Adrenal gland (tissue), 5 donors: Measurements from ENCODE around the gene LYRM4.

ENCODE experiments used
- POLR2A ChIP-seq, 2 donors: fragments of 450-650 bp; IDR thresholded peaks; one replicate each; pipeline ENCODE4 v1.6.1; 2017; ENCODE audit warnings: antibody characterized with exemption in 2 of 2, mild to moderate bottlenecking in 2 of 2, moderate library complexity in 1 of 2
- TF ChIP-seq, protein P1 (sequence below), 6 experiments: fragments of 450-650 bp in 4 of 6; fragments of 200-600 bp in 2 of 6; sonication (generic) in 1 of 6; IDR thresholded peaks; 1 replicate in 5 of 6; 2 replicates in 1 of 6; pipeline versions ENCODE4 v1.5.1 to v1.8.0; 2016 to 2021; ENCODE audit warnings: antibody characterized with exemption in 6 of 6, mild to moderate bottlenecking in 2 of 6, moderate library complexity in 1 of 6
- donor health status: DM: no; HTN: no; CAD: no.

DNA sequence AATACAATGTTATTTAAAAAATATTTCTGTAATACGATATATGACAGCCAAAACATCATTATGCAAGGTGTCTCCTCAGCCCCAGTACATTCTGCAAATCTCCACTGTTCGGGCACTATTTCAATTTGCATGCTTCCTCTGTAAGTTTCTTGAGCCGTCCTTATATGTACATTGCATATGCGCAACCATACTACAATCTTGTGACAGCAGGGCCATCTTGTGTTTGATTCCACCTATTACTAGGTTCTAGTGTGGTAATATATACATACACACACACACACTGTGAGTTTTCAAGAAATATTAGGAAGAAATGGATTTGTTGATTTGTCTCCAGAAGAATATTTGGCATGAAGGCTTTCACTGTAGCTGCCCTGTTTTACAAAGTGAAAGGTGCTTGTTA lies 9.8 kb downstream of the LYRM4 start:
- TF ChIP-seq, protein P1, sequence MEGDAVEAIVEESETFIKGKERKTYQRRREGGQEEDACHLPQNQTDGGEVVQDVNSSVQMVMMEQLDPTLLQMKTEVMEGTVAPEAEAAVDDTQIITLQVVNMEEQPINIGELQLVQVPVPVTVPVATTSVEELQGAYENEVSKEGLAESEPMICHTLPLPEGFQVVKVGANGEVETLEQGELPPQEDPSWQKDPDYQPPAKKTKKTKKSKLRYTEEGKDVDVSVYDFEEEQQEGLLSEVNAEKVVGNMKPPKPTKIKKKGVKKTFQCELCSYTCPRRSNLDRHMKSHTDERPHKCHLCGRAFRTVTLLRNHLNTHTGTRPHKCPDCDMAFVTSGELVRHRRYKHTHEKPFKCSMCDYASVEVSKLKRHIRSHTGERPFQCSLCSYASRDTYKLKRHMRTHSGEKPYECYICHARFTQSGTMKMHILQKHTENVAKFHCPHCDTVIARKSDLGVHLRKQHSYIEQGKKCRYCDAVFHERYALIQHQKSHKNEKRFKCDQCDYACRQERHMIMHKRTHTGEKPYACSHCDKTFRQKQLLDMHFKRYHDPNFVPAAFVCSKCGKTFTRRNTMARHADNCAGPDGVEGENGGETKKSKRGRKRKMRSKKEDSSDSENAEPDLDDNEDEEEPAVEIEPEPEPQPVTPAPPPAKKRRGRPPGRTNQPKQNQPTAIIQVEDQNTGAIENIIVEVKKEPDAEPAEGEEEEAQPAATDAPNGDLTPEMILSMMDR (IDR thresholded peaks at IDR 0.05): no peak
- no peak for TF ChIP-seq POLR2A (IDR thresholded peaks at IDR 0.05)
